K562 (cell line): ENCODE measurements around the gene DUOXA2. TPM values are rescaled to one million over a fixed set of nuclear protein-coding genes. Genes with fewer than 3 reads are reported as not detected.

ENCODE experiments used
- ATAC-seq: fragments of 200-7000 bp; cut with Tn5 transposase; 3 replicates; pipeline ENCODE4 v1.9.1; 2020; ENCODE audit warnings: moderate library complexity
- BruUV-seq: library from RNA; stranded (reverse); fragments of 400-500 nt; replicated peaks from 2 replicates; lab custom pipeline; 2021; lab: Mats Ljungman, UMichigan
- CTCF ChIA-PET: fragments of 300-600 bp; formaldehyde crosslinking; extraction: SDS; loops from one replicate; lab custom pipeline; 2021; ENCODE audit warnings: low intra/inter-chr PET ratio; lab: Yijun Ruan, JAX
- POLR2A ChIA-PET: fragments of 300-600, 350-650 bp; sonication (Branson Sonifier 250); formaldehyde crosslinking; extraction: SDS; loops from one replicate; lab custom pipeline; 2021; ENCODE audit warnings: antibody characterized with exemption, inconsistent platforms; lab: Yijun Ruan, JAX
- DNase-seq, 4 experiments: peaks; one replicate each; pipeline versions ENCODE4 v3.0.0 to v3.0.0-alpha.2; 2011 to 2018; ENCODE audit warnings: low spot score in 3 of 4, mixed read lengths in 3 of 4; ENCODE audit errors: extremely low read depth in 1 of 4
- FAIRE-seq: peaks from 2 replicates; lab custom pipeline; 2011; peaks lifted over from hg19 to GRCh38; lab: Jason Lieb, UNC
- H2AFZ ChIP-seq: 2 replicates; pipeline ENCODE4 v1.6.0; 2011; ENCODE audit warnings: low read depth, low read length, control low read depth, inconsistent platforms
- H3K27ac ChIP-seq: fragments of 200-600 bp; 3 replicates; pipeline ENCODE4 v1.8.0; 2011; ENCODE audit warnings: low read depth, mild to moderate bottlenecking, control low read depth, inconsistent platforms, low read length, moderate library complexity, mixed read lengths; ENCODE audit errors: extremely low read depth
- H3K27me3 ChIP-seq, 2 experiments: fragments of 300-600 bp in 1 of 2; 2 replicates in 1 of 2; 3 replicates in 1 of 2; pipeline versions ENCODE4 v1.6.0 to v1.8.0; 2011; ENCODE audit warnings: inconsistent platforms in 2 of 2, low read length in 2 of 2, mild to moderate bottlenecking in 1 of 2, mixed read lengths in 1 of 2, moderate library complexity in 1 of 2; ENCODE audit not compliant: control insufficient read depth in 2 of 2, insufficient read depth in 2 of 2
- H3K36me3 ChIP-seq: fragments of 300-600 bp; 3 replicates; pipeline ENCODE4 v1.8.0; 2011; ENCODE audit warnings: mild to moderate bottlenecking, low read length, inconsistent platforms; ENCODE audit not compliant: control insufficient read depth, insufficient read depth
- H3K4me1 ChIP-seq, 2 experiments: fragments of 200-600 bp in 1 of 2; replicated peaks in 1 of 2; 2 replicates in 1 of 2; 3 replicates in 1 of 2; pipeline versions ENCODE4 v1.5.1 to v1.8.0; 2011; ENCODE audit warnings: inconsistent platforms in 2 of 2, low read length in 2 of 2, mild to moderate bottlenecking in 1 of 2, mixed read lengths in 1 of 2, moderate library complexity in 1 of 2; ENCODE audit not compliant: control insufficient read depth in 2 of 2, insufficient read depth in 2 of 2
- H3K4me2 ChIP-seq: 2 replicates; pipeline ENCODE4 v1.6.1; 2011; ENCODE audit warnings: low read length, control low read depth, inconsistent platforms, mixed read lengths; ENCODE audit not compliant: insufficient read depth
- H3K4me3 ChIP-seq: fragments of 200-600 bp; sonication (generic), shearing (Covaris generic); 2 replicates; pipeline ENCODE4 v1.5.1; 2016; ENCODE audit warnings: control low read depth, inconsistent platforms
- H3K79me2 ChIP-seq: fragments of 200-600 bp; 3 replicates; pipeline ENCODE4 v1.8.0; 2011; ENCODE audit warnings: low read length, inconsistent platforms; ENCODE audit not compliant: control insufficient read depth, insufficient read depth
- H3K9ac ChIP-seq, 2 experiments: 2 replicates each; pipeline versions ENCODE4 v1.6.0 to v1.6.1; 2011; ENCODE audit warnings: low read depth in 2 of 2, low read length in 2 of 2, control low read depth in 1 of 2, inconsistent platforms in 1 of 2, mild to moderate bottlenecking in 1 of 2, mixed read lengths in 1 of 2; ENCODE audit not compliant: insufficient read depth in 1 of 2
- H3K9me1 ChIP-seq: one replicate; pipeline ENCODE4 v1.6.0; 2011; ENCODE audit warnings: inconsistent platforms, mild to moderate bottlenecking, low read length, moderate library complexity; ENCODE audit not compliant: control insufficient read depth, insufficient read depth
- H3K9me3 ChIP-seq: replicated peaks from 2 replicates; pipeline ENCODE4 v1.5.1; 2011; ENCODE audit warnings: low read depth, low read length, inconsistent platforms; ENCODE audit not compliant: control insufficient read depth, insufficient read depth
- H4K20me1 ChIP-seq: replicated peaks from 2 replicates; pipeline ENCODE4 v1.6.1; 2011; ENCODE audit warnings: low read length, inconsistent platforms, mixed read lengths; ENCODE audit not compliant: control insufficient read depth, insufficient read depth
- ADNP ChIP-seq: fragments of 200-800 bp; sonication (Bioruptor generic); IDR thresholded peaks from 2 replicates; pipeline ENCODE4 v1.6.1; 2016; ENCODE audit warnings: missing genetic modification characterization, missing compliant biosample characterization
- EZH2 ChIP-seq: IDR thresholded peaks from 2 replicates; pipeline ENCODE4 v1.6.1; 2012; ENCODE audit warnings: low read depth, mild to moderate bottlenecking, inconsistent platforms, low read length, borderline replicate concordance
- FOXJ2 ChIP-seq: fragments of 200-800 bp; sonication (Bioruptor generic); IDR thresholded peaks from 2 replicates; pipeline ENCODE4 v1.6.1; 2016; ENCODE audit warnings: missing genetic modification characterization, missing compliant biosample characterization
- HDAC2 ChIP-seq: fragments of 450-650 bp; IDR thresholded peaks from 2 replicates; pipeline ENCODE4 v1.6.1; 2016; ENCODE audit warnings: mild to moderate bottlenecking
- HMGN3 ChIP-seq: IDR thresholded peaks from 2 replicates; pipeline ENCODE4 v1.6.1; 2011; ENCODE audit warnings: borderline replicate concordance, low read depth, mild to moderate bottlenecking, mixed read lengths, low read length; ENCODE audit not compliant: insufficient read length; ENCODE audit errors: extremely low read depth
- KDM1A ChIP-seq, 2 experiments: fragments of 450-650 bp; IDR thresholded peaks; 2 replicates each; pipeline ENCODE4 v1.6.1; 2016; ENCODE audit warnings: mild to moderate bottlenecking in 2 of 2
- KDM4B ChIP-seq, 2 experiments: fragments of 450-650 bp in 1 of 2; sonication (generic) in 1 of 2; IDR thresholded peaks; 2 replicates each; pipeline ENCODE4 v1.6.1; 2016 to 2017; ENCODE audit warnings: borderline replicate concordance in 2 of 2, antibody characterized with exemption in 1 of 2, low read depth in 1 of 2, mild to moderate bottlenecking in 1 of 2
- KHSRP ChIP-seq: fragments of 450-650 bp; IDR thresholded peaks from 2 replicates; pipeline ENCODE4 v1.6.1; 2017
- MTA3 ChIP-seq: fragments of 450-650 bp; formaldehyde crosslinking; IDR thresholded peaks from 2 replicates; pipeline ENCODE4 v1.6.1; 2017; ENCODE audit warnings: mild to moderate bottlenecking, borderline replicate concordance
- NFATC3 ChIP-seq: fragments of 450-650 bp; IDR thresholded peaks from 2 replicates; pipeline ENCODE4 v1.6.1; 2017; ENCODE audit warnings: mild to moderate bottlenecking
- OTX1 ChIP-seq: fragments of 450-650 bp; formaldehyde crosslinking; IDR thresholded peaks from 2 replicates; pipeline ENCODE4 v1.4.0; 2022; ENCODE audit warnings: mild to moderate bottlenecking
- PHTF2 ChIP-seq: fragments of 250-450 bp; sonication (Bioruptor Pico); IDR thresholded peaks from 2 replicates; pipeline ENCODE4 v1.5.0; 2021; ENCODE audit warnings: mild to moderate bottlenecking
- SMAD4 ChIP-seq: fragments of 250-450 bp; sonication (Bioruptor Pico); conservative IDR thresholded peaks from 2 replicates; pipeline ENCODE4 v1.8.0; 2021; ENCODE audit warnings: inconsistent platforms, mild to moderate bottlenecking, moderate library complexity
- TEAD1 ChIP-seq, 2 experiments: fragments of 450-650 bp in 1 of 2; sonication (generic) in 1 of 2; formaldehyde crosslinking; IDR thresholded peaks; 2 replicates each; pipeline versions ENCODE4 v1.4.0 to v1.8.0; 2020 to 2022; ENCODE audit warnings: mild to moderate bottlenecking in 2 of 2, missing genetic modification reagents in 1 of 2
- ZNF134 ChIP-seq: fragments of 250-450 bp; sonication (Bioruptor Pico); conservative IDR thresholded peaks from 2 replicates; pipeline ENCODE4 v1.4.0; 2020
- ZNF253 ChIP-seq: fragments of 250-450 bp; sonication (Bioruptor Pico); conservative IDR thresholded peaks from 2 replicates; pipeline ENCODE4 v1.6.1; 2021; ENCODE audit warnings: mild to moderate bottlenecking
- ZNF76 ChIP-seq: fragments of 250-450 bp; sonication (Bioruptor Pico); IDR thresholded peaks from 2 replicates; pipeline ENCODE4 v1.4.0; 2020; ENCODE audit warnings: mild to moderate bottlenecking, moderate library complexity, borderline replicate concordance
- WGBS: fragments of 100-300 bp; shearing (Covaris generic); methylation state at CpG from one replicate; pipeline ENCODE4 v1.1.6; 2016; ENCODE audit warnings: low coverage, mixed read lengths; ENCODE audit not compliant: insufficient coverage; ENCODE audit errors: missing lambda C conversion rate; 5-methylcytosine and 5-hydroxymethylcytosine counted together
- in situ Hi-C: fragments of 300-500 bp; cut with MboI; formaldehyde crosslinking; loops from 4 replicates; pipeline ENCODE4 v1.15.0; 2018; ENCODE audit warnings: inconsistent platforms, mixed read lengths
- intact Hi-C: fragments of 100-400 bp; cut with micrococcal nuclease; formaldehyde crosslinking; loops from 2 replicates; pipeline ENCODE4 v1.14.2; 2022
- polyA plus RNA-seq, 8 experiments: library from polyadenylated mRNA; depleted of rRNA in 4 of 8; stranded (reverse) in 5 of 8; unstranded in 3 of 8; fragments of >200 nt; fragmentation: Nextera tagmentation in 2 of 8; fragmentation: Illumina TruSeq in 1 of 8; extraction: Ambion mirVana in 2 of 8; extraction: Trizol in 1 of 8; gene quantifications; 2 replicates each; pipeline versions ENCODE4 v1.2.1 to v1.2.3, GENCODE V29; 2011 to 2014; ENCODE audit warnings: inconsistent platforms in 1 of 8, missing spikeins in 1 of 8
- total RNA-seq, 7 experiments: library from RNA; depleted of rRNA in 6 of 7; stranded (reverse); fragments of >200 nt in 6 of 7; fragmentation: Illumina TruSeq in 2 of 7; extraction: Trizol in 2 of 7; gene quantifications; 2 replicates each; pipeline versions ENCODE4 v1.2.1 to v1.2.3, GENCODE V29; 2011 to 2021; ENCODE audit warnings: low replicate concordance in 1 of 7
- TF ChIP-seq, protein P1 (sequence below): fragments of 250-450 bp; sonication (Bioruptor Pico); IDR thresholded peaks from 2 replicates; pipeline ENCODE4 v1.4.0; 2020
- TF ChIP-seq, protein P2 (sequence below): IDR thresholded peaks from 2 replicates; pipeline ENCODE4 v1.6.1; 2011; ENCODE audit not compliant: insufficient read length; ENCODE audit errors: extremely low read depth
- TF ChIP-seq, protein P3 (sequence below): fragments of 450-650 bp; IDR thresholded peaks from 2 replicates; pipeline ENCODE4 v1.6.1; 2017; ENCODE audit warnings: antibody characterized with exemption, mild to moderate bottlenecking

The DUOXA2 gene
- total and polyA plus RNA-seq, 9 of the 15 experiments (the other 6 are each of a cell fraction or from before 2014, with no cell fraction given) = not detected

DNA sequence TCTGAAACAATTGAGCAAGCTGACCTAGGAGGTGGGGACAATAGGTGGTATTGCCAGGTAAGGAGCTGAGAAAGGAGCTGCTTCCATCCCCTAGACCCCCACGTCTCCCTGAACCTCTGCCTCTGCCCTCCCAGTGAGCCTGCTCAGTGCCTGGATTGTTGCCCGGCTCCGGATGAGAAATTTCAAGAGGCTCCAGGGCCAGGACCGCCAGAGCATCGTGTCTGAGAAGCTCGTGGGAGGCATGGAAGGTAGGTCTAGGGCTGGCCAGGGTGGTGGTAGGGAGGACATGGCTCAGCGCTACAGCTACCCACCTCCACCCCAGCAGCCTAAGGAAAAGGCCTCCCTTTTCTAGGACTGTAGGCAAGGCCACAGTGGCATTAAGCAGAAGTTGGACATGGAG lies 28.9 kb downstream of the DUOXA2 start:
- TF ChIP-seq HMGN3 (no peak), ZNF134 (CRISPR knock-in tag) (no peak), KDM1A (IDR thresholded peaks at IDR 0.05) (no peak), HDAC2 (no peak), ZNF253 (CRISPR knock-in tag) (no peak), OTX1 (no peak), KHSRP (no peak), KDM4B (IDR thresholded peaks at IDR 0.05; ENCODE audit: borderline replicate concordance in 2 of 2, low read depth in 1 of 2) (no peak), MTA3 (no peak), NFATC3 (no peak), SMAD4 (no peak), EZH2 (no peak), PHTF2 (CRISPR knock-in tag) (no peak), FOXJ2 (tag) (no peak), ZNF76 (CRISPR knock-in tag) (no peak), ADNP (tag) (no peak), TEAD1 (CRISPR knock-in tag; IDR thresholded peaks at IDR 0.05) (no peak)
- TF ChIP-seq, protein P1, sequence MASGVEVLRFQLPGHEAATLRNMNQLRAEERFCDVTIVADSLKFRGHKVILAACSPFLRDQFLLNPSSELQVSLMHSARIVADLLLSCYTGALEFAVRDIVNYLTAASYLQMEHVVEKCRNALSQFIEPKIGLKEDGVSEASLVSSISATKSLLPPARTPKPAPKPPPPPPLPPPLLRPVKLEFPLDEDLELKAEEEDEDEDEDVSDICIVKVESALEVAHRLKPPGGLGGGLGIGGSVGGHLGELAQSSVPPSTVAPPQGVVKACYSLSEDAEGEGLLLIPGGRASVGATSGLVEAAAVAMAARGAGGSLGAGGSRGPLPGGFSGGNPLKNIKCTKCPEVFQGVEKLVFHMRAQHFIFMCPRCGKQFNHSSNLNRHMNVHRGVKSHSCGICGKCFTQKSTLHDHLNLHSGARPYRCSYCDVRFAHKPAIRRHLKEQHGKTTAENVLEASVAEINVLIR (CRISPR knock-in tag) = no peak
- TF ChIP-seq, protein P2, sequence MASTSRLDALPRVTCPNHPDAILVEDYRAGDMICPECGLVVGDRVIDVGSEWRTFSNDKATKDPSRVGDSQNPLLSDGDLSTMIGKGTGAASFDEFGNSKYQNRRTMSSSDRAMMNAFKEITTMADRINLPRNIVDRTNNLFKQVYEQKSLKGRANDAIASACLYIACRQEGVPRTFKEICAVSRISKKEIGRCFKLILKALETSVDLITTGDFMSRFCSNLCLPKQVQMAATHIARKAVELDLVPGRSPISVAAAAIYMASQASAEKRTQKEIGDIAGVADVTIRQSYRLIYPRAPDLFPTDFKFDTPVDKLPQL = no peak
- TF ChIP-seq, protein P3, sequence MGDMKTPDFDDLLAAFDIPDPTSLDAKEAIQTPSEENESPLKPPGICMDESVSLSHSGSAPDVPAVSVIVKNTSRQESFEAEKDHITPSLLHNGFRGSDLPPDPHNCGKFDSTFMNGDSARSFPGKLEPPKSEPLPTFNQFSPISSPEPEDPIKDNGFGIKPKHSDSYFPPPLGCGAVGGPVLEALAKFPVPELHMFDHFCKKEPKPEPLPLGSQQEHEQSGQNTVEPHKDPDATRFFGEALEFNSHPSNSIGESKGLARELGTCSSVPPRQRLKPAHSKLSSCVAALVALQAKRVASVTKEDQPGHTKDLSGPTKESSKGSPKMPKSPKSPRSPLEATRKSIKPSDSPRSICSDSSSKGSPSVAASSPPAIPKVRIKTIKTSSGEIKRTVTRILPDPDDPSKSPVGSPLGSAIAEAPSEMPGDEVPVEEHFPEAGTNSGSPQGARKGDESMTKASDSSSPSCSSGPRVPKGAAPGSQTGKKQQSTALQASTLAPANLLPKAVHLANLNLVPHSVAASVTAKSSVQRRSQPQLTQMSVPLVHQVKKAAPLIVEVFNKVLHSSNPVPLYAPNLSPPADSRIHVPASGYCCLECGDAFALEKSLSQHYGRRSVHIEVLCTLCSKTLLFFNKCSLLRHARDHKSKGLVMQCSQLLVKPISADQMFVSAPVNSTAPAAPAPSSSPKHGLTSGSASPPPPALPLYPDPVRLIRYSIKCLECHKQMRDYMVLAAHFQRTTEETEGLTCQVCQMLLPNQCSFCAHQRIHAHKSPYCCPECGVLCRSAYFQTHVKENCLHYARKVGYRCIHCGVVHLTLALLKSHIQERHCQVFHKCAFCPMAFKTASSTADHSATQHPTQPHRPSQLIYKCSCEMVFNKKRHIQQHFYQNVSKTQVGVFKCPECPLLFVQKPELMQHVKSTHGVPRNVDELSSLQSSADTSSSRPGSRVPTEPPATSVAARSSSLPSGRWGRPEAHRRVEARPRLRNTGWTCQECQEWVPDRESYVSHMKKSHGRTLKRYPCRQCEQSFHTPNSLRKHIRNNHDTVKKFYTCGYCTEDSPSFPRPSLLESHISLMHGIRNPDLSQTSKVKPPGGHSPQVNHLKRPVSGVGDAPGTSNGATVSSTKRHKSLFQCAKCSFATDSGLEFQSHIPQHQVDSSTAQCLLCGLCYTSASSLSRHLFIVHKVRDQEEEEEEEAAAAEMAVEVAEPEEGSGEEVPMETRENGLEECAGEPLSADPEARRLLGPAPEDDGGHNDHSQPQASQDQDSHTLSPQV = no peak
- FAIRE-seq = no peak

More for the DNA sequence above, 28.9 kb downstream of the DUOXA2 start:
- POLR2A ChIA-PET = no interaction called here
- no TSS peak for BruUV-seq
- no peak overlapping the region for H3K27ac ChIP-seq
- H4K20me1 ChIP-seq = peaks cover 3% of the 10 kb centered on the region; the same call in 1 of the 2 replicates
- H3K9me3 ChIP-seq = no peaks in the 10 kb centered on the region
- WGBS = 3% methylated on average over 7 of the region's 7 CpGs
- no peaks in the 10 kb centered on the region for H3K9me1 ChIP-seq
- intact Hi-C loops = no loop called here
- ATAC-seq (no peak), DNase-seq (no peak)
- no peak overlapping the region for H3K9ac ChIP-seq
- in situ Hi-C loops = no loop called here
- H3K4me2 ChIP-seq = no peak overlapping the region
- no peaks in the 10 kb centered on the region for H3K79me2 ChIP-seq
- CTCF ChIA-PET = no interaction called here
- H3K36me3 ChIP-seq = no peaks in the 10 kb centered on the region
- H3K4me3 ChIP-seq = no peak overlapping the region
- peaks cover 16 to 39% of the 10 kb centered on the region in 2 experiments for H3K27me3 ChIP-seq
- no peak overlapping the region for H2AFZ ChIP-seq
- H3K4me1 ChIP-seq = peaks cover 0 to 8% of the 10 kb centered on the region in 2 experiments; a peak in 2 of 5 replicates
